C4-2B (cell line): ENCODE measurements around the gene GAS2L2.

Experiments
- H3K27ac ChIP-seq: fragments of 450-650 bp; 2 replicates; pipeline ENCODE4 v1.5.1; 2017
- ZFX ChIP-seq: fragments of 450-650 bp; IDR thresholded peaks from 2 replicates; pipeline ENCODE4 v1.6.1; 2017
- TF ChIP-seq, protein P1 (sequence below): fragments of 450-650 bp; conservative IDR thresholded peaks from 2 replicates; pipeline ENCODE4 v1.5.1; 2017; ENCODE audit warnings: mild to moderate bottlenecking

GAS2L2 gene

DNA sequence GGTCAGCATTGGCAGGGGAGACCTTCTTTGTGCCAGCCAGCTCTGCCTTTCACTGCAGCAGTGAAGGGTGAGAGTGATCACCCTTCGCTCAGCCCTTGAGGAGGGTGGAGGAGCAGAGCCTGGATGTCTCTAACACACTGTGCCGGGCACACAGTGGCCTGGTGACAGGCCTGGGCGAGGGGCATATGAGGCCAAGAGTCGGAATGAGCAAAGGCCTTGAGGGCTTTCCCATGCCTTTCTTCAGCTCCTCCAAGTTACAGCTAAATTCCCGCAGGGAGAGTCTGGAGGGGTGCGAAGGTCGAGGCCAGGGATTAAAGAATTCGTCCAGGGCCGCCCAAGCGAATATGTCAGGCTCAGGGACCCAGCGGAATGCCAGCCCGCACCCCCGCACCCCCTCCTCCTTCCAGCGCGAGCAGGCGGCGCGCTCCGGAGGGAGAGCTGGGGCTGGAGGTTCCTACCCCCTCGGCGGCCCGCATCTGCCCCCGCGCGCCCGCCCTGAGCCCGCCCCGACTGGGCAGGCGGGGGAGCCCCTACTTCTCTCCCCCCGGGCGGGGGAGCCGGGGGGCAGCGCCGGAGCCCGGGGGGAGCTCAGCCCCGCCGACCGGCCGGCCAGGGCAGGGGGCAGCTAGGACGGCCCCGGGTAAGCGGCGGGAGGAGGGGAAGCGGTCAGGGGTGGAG, 21.7 kb downstream of the GAS2L2 start, which contains the start of gene RASL10B:
Gene RASL10B, plus strand, starts transcription at position 401 of the 678 bp plus-strand sequence. CDS start 3,546 bp downstream, outside the sequence.
- no peak for TF ChIP-seq ZFX
- TF ChIP-seq, protein P1, sequence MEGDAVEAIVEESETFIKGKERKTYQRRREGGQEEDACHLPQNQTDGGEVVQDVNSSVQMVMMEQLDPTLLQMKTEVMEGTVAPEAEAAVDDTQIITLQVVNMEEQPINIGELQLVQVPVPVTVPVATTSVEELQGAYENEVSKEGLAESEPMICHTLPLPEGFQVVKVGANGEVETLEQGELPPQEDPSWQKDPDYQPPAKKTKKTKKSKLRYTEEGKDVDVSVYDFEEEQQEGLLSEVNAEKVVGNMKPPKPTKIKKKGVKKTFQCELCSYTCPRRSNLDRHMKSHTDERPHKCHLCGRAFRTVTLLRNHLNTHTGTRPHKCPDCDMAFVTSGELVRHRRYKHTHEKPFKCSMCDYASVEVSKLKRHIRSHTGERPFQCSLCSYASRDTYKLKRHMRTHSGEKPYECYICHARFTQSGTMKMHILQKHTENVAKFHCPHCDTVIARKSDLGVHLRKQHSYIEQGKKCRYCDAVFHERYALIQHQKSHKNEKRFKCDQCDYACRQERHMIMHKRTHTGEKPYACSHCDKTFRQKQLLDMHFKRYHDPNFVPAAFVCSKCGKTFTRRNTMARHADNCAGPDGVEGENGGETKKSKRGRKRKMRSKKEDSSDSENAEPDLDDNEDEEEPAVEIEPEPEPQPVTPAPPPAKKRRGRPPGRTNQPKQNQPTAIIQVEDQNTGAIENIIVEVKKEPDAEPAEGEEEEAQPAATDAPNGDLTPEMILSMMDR = no peak
- H3K27ac ChIP-seq = no peak within 1 kb of the TSS

DNA sequence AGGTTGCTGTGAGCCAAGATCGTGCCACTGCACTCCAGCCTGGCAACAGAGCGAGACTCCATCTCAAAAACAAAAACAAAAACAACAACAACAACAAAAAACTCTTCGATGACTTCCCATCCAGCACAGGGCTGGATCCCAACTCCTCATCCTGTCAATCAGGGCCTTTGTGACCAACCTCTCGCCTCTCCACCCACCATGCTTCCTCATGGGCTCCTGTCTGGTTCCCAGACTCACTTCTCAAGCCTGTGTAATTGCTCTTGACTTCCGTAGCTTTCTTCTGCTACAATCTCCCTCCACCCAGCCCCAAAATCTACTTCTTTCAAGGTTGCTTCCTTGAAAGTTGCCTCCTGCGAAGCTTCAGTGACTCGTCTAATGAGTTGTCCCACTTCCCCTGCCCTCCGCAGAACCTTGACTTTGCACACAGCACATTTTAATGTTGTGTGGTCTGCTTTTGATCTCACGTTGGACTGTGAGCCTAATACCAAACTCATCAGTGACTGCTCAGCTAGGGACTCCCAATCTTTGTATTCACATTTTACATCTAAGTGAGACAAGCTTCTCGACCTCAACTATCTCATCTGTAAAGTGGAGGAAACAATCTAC, 22.5 kb downstream of the GAS2L2 start:
- TF ChIP-seq ZFX = no peak
- TF ChIP-seq, protein P1 = no peak
- H3K27ac ChIP-seq = no peak overlapping the region

DNA sequence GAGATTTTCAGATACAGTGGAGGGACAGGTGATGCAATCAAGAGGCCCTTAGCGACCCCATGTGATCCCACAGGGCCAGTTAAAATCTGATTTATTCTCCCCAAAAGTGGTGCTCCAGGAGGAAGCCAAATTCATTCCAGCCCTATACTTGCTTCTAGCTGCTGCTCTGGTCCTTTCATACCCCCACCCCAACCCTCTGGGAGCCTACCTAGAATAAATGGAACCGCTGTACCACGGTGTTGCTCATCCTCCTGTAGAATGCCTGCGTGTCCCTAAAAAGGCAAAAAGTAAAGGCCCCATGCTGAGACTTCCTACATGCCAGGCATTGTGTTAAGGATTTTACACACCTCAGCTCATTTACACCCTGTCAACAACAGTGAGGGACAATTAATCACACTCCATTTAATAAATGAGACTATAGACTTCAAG, 23.6 kb downstream of the GAS2L2 start:
- no peak overlapping the region for H3K27ac ChIP-seq
- no peak for TF ChIP-seq ZFX
- TF ChIP-seq, protein P1 = no peak

DNA sequence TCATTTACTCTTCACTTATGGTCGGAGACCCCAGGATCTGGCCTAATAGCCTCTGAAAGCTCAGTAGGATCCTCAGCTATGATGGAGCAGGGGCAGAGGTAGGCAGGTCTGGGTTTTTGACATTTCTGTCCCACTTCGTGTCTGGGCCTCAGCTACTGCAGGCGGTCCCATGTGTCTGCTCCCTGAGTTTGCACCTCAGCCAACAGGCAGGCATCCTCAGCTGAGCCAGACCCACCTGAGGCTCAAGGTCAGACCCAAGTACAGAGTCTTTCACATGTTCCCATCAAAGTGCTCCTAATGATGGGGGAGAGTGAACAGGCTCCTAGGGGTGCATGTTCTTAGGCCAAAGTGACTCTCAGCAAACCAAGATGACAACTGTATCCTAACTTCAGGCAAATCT, 24.5 kb downstream of the GAS2L2 start:
- H3K27ac ChIP-seq = no peak overlapping the region
- TF ChIP-seq, protein P1 = no peak
- TF ChIP-seq ZFX = no peak

DNA sequence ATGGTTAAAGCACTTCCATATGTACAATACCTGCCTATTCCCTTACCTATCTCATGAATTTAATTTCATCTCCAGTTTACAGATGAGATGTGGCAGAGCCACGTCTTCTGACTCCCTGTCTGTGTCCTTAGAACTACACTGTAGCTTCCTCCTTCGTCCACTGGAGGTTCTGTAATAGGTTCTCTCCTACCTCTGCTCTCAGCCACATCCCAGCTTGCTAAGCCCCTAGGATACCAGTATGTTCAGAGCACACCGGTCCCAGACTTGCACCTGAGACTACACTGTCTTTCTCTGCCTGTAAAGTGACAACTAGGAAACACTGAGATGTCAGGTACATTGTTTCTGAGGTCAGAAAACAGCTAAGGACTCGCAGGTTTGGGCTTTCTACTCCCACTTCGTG, 25.4 kb downstream of the GAS2L2 start:
- H3K27ac ChIP-seq = no peak overlapping the region
- TF ChIP-seq ZFX = no peak
- TF ChIP-seq, protein P1 = no peak

DNA sequence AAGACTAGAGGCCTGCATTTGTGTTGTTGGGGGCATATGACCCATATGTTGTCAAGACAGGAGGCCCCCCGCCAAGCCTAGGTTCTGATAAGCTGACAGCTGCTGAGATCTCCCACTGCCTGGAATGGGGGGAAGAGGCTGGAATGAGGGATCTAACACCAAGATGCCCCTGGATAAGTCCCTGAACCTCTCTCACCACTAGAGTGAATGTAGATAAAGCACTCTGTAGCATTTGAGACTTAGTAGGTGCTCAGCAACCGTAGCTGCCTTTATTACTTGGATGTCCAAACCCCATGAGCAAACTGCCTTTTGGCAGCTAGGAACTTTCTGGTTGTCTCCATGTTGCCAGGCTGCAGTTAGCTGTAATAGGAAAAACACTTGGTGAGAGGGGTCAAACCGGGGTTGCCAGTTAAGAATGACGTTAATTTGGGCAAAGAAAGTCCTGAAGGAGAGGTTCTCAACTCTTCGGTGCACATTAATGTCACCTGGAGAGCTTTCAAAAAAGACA, 26.0 kb downstream of the GAS2L2 start:
- TF ChIP-seq, protein P1 = no peak
- no peak for TF ChIP-seq ZFX
- no peak overlapping the region for H3K27ac ChIP-seq
